ENCODE data around the gene DGKI. TPM values are rescaled to one million over a fixed set of nuclear protein-coding genes. Genes with fewer than 3 reads are reported as not detected.

DGKI gene
- total and polyA plus RNA-seq, 2 of the 13 experiments (the other 11 are each of a cell fraction or from before 2014, with no cell fraction given), result 0.09 to 0.17 TPM

GRCh38 chr7:137411446-137411845 is 435.3 kb downstream of the DGKI start (continued):
- TF ChIP-seq PRDM10 (CRISPR knock-in tag; IDR thresholded peaks at IDR 0.05; ENCODE audit: low read depth) (no peak), ZBTB1 (CRISPR knock-in tag; IDR thresholded peaks at IDR 0.05; ENCODE audit: borderline replicate concordance) (no peak)

- Histone ChIP-seq H3K27me3 (ENCODE audit: control insufficient read depth in 1 of 2, insufficient read depth in 2 of 2, low read length in 2 of 2) (0 out of 5 replicates have a peak, but pooled peaks cover 0 to 1% of the 10 kb centered on the region in 2 experiments), H3K9me3 (ENCODE audit: low read length) (no peaks in the 10 kb centered on the region), H3K27ac (ENCODE audit: extremely low read length, insufficient read depth, low read length) (no peak overlapping the region), H4K20me1 (ENCODE audit: insufficient read depth, low read length) (no peaks in the 10 kb centered on the region), H3K36me3 (replicated peaks in 1 of 2; ENCODE audit: control insufficient read depth in 1 of 2, insufficient read depth in 2 of 2, low read length in 2 of 2) (no peaks in the 10 kb centered on the region), H3K4me2 (ENCODE audit: low read depth, low read length) (no peak overlapping the region), H3K9ac (ENCODE audit: insufficient read depth, low read depth, low read length) (no peak overlapping the region), H3K4me1 (ENCODE audit: insufficient read depth, low read length) (no peaks in the 10 kb centered on the region), H3K79me2 (ENCODE audit: insufficient read depth, low read length) (no peaks in the 10 kb centered on the region), H2AFZ (ENCODE audit: low read length) (no peak overlapping the region), H3K4me3 (replicated peaks in 1 of 3; ENCODE audit: insufficient read depth in 1 of 3, low read depth in 2 of 3, low read length in 3 of 3) (no peak overlapping the region)
- DNase-seq (ENCODE audit: low spot score) (no peak), ATAC-seq (no peak), FAIRE-seq (no peak)
- in situ Hi-C loops (cut with HindIII; ENCODE audit: extremely low pct_ligation_motif_present, low pct_unique_long_range_greater_than_20kb) (no loop called here), intact Hi-C loops (cut with micrococcal nuclease; ENCODE audit: unreplicated experiment) (no loop called here)
- CTCF ChIA-PET (ENCODE audit: low intra/inter-chr PET ratio, low total read pairs), result no interaction called here
- no TSS peak for BruUV-seq (replicated peaks)
- POLR2A ChIA-PET, result no interaction called here
- 0% methylated on average over 1 of the region's 1 CpG for WGBS (ENCODE audit: low lambda C conversion rate)
- TF ChIP-seq PBX2 (CRISPR knock-in tag; IDR thresholded peaks at IDR 0.05) (no peak), AHR (CRISPR knock-in tag; IDR thresholded peaks at IDR 0.05) (no peak), CENPX (CRISPR knock-in tag; IDR thresholded peaks at IDR 0.05) (no peak), POLR2G (IDR thresholded peaks at IDR 0.05; ENCODE audit: low read depth, low read length) (no peak), CEBPG (CRISPR knock-in tag; IDR thresholded peaks at IDR 0.05) (no peak), TFAP4 (IDR thresholded peaks at IDR 0.05; ENCODE audit: borderline replicate concordance, low read depth) (no peak), ZNF512 (CRISPR knock-in tag; IDR thresholded peaks at IDR 0.05) (no peak), ZNF782 (CRISPR knock-in tag; IDR thresholded peaks at IDR 0.05; ENCODE audit: borderline replicate concordance) (no peak)
These were observed 438.6 kb downstream of the DGKI start for GRCh38 chr7:137408126-137408525.
